ENCODE results near the gene GALNT12. TPM values are rescaled to one million over a fixed set of nuclear protein-coding genes. Genes with fewer than 3 reads are reported as not detected.

The GALNT12 gene
- total and polyA plus RNA-seq, 8 donors: 14.6 to 24.6 (median 19.6) TPM

DNA sequence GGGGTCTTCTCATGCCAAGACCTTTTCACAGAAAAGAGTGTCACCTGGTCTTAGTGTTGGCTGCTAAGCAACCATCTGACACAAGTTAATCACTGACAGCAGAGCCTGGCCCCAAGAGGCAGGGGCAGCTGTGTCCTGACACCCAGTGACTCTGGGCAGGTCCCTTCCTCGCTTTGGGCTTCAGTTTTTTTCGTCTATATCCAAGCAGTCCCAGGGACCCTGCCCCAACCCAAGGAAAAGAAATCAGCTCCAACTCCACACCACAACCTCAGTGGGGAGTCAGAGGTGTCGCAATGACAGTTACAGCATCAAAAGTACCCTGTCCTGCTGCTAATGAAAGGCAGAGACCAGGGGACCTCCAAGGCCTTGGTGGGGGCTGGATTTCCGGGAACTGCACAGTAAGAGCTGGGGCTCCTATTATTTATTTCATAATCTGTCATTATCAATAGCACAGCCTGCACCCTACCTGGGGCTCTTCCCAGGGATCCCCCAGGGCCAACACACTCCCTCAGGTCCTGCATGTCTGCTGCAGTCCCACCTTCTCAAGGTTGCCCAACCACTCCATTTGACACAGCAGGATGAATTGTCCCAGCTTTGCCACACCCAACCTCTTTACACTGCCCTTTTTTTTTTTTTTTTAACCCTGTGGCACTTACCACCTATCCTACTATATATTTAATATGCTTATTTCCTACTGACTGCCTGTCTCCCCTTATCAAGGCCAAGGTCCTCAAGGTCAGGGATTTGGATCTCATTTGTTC lies 20.5 kb upstream of the GALNT12 start:
- peaks cover 11 to 21% of the 10 kb centered on the region in 2 donors for H3K4me1 ChIP-seq
- H3K27me3 ChIP-seq: no peaks in the 10 kb centered on the region
- no peak overlapping the region for H3K4me3 ChIP-seq
- H3K9me3 ChIP-seq: no peaks in the 10 kb centered on the region
- TF ChIP-seq CTCF (IDR thresholded peaks at IDR 0.05): no peak
- DNase-seq (no peak), ATAC-seq (peak; percentile 37)
- H3K27ac ChIP-seq: no peak overlapping the region
- intact Hi-C loops (cut with DNase I): no loop called here
- peaks cover 0 to 36% of the 10 kb centered on the region in 2 donors for H3K36me3 ChIP-seq

GRCh38 chr9:98787766-98788335 lies 19.6 kb upstream of the GALNT12 start:
- no peak for TF ChIP-seq CTCF (IDR thresholded peaks at IDR 0.05)
- Histone ChIP-seq H3K27ac (no peak overlapping the region), H3K36me3 (peaks cover 0 to 29% of the 10 kb centered on the region in 2 donors), H3K4me1 (peaks cover 11 to 15% of the 10 kb centered on the region in 2 donors), H3K4me3 (no peak overlapping the region), H3K27me3 (no peaks in the 10 kb centered on the region), H3K9me3 (no peaks in the 10 kb centered on the region)
- peak in 1 of 4 donors; percentile 18 for DNase-seq
- intact Hi-C loops (cut with DNase I): no loop called here
- ATAC-seq: no peak

- Histone ChIP-seq H3K9me3 (no peaks in the 10 kb centered on the region), H3K27ac (no peak overlapping the region), H3K27me3 (no peaks in the 10 kb centered on the region), H3K4me1 (peaks cover 11 to 21% of the 10 kb centered on the region in 2 donors), H3K36me3 (peaks cover 0 to 19% of the 10 kb centered on the region in 2 donors), H3K4me3 (no peak overlapping the region)
- TF ChIP-seq CTCF (IDR thresholded peaks at IDR 0.05): no peak
- intact Hi-C loops (cut with DNase I): loop anchor here in 1 of 2 donors (10.0 kb wide), 1 partner anchor 255 kb away; no protein-coding TSS in a partner anchor
- DNase-seq (no peak), ATAC-seq (no peak)
These were observed 17.9 kb upstream of the GALNT12 start for GRCh38 chr9:98789483-98790133.

GRCh38 chr9:98790134-98790841 lies 17.2 kb upstream of the GALNT12 start:
- Histone ChIP-seq H3K4me1 (peaks cover 12 to 28% of the 10 kb centered on the region in 2 donors), H3K27ac (no peak overlapping the region), H3K9me3 (no peaks in the 10 kb centered on the region), H3K27me3 (peaks cover 0 to 3% of the 10 kb centered on the region in 2 donors), H3K36me3 (peaks cover 0 to 17% of the 10 kb centered on the region in 2 donors), H3K4me3 (no peak overlapping the region)
- DNase-seq: no peak
- intact Hi-C loops (cut with DNase I): loop anchor here in 1 of 2 donors (10.0 kb wide), 1 partner anchor 255 kb away; no protein-coding TSS in a partner anchor
- no peak for TF ChIP-seq CTCF (IDR thresholded peaks at IDR 0.05)
- ATAC-seq: no peak

Data from left lung (tissue), 10 donors.